Measurements from ENCODE around the gene PDZRN3. TPM values are rescaled to one million over a fixed set of nuclear protein-coding genes. Genes with fewer than 3 reads are reported as not detected.

Gene PDZRN3
- total RNA-seq, 2 donors from 2014 or later: not detected

DNA sequence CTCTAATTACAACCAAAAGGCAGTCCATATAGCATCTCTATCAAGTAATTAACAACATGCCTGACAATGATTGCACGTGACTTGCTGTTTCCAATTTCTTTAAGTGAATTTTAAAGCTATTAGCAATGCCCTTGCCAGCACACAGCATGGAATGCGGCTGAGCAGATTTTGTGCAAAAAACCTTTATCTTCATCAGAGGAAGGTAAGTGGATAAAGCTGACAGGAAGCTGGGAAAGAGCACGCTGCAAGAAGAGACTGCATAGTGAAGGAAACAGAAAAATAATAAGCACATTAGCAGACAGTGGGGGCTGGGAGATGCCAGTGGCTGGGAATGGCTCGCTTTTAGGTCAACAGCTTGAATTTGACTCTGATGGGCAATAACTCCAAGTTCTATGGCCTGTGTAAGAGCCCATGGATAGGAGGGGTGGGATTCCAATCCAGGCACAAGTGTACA, 138.8 kb downstream of the PDZRN3 start:
- no peaks in the 10 kb centered on the region for H3K9me3 Mint-ChIP-seq
- H3K27ac Mint-ChIP-seq: no peak overlapping the region
- no peak overlapping the region for H3K4me3 Mint-ChIP-seq
- ATAC-seq: no peak
- peaks cover 11 to 19% of the 10 kb centered on the region in 2 donors for H3K27me3 Mint-ChIP-seq
- H3K36me3 Mint-ChIP-seq: no peaks in the 10 kb centered on the region
- no peak for DNase-seq (ENCODE audit: low spot score)
- H3K4me1 Mint-ChIP-seq (ENCODE audit: low read depth in 2 of 2): no peaks in the 10 kb centered on the region

DNA sequence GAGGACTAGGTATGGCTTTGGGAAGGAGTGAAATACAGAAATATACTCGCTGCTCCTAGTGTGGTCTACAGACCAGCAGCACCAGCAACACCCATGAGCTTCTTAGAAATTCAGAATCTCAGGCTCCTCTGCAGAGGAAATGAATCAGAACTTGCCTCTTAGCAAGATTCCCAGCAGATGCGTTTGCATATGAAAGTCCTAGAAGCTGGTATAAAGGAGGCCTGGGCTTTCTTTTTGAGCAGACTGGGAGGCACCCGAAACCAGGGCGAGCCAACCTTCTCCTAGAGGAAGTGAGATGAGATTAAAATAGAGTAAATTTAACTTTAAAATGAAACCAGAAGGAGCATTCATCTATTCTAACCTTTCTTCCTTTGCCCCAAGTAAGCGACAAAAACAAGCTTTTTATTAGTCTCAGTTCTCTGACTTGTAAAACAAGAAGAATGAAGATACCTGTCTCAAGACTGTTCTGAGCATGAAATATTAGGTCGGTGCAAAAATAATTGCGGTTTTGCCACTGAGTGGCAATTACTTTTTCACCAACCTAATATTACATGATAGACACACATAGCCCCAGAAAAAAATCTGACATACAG, 140.0 kb downstream of the PDZRN3 start:
- peaks cover 11 to 26% of the 10 kb centered on the region in 2 donors for H3K27me3 Mint-ChIP-seq
- no peaks in the 10 kb centered on the region for H3K9me3 Mint-ChIP-seq
- H3K4me1 Mint-ChIP-seq (ENCODE audit: low read depth in 2 of 2): no peaks in the 10 kb centered on the region
- no peak for ATAC-seq
- DNase-seq (ENCODE audit: low spot score): no peak
- H3K27ac Mint-ChIP-seq: no peak overlapping the region
- no peaks in the 10 kb centered on the region for H3K36me3 Mint-ChIP-seq
- no peak overlapping the region for H3K4me3 Mint-ChIP-seq

DNA sequence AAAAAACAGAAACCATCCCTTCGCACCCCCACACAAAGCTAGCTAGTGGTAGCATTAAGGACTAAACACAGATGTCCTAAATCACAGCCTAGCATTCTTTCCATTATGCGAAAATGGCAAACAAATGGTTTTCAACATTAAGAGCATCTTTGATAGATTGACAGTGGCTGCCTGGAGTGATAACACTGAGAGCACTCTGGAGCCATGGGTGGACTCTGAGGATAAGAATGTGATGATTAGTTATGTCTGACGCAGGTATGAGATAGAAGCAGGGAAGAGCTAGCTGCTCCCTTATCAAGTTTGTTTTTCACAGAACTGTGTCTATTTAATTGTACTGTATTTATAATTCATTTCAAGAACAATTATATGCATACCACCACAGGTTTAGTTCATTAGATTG, 142.9 kb downstream of the PDZRN3 start:
- Mint-ChIP-seq H3K27me3 (peaks cover 11 to 26% of the 10 kb centered on the region in 2 donors), H3K4me3 (no peak overlapping the region), H3K9me3 (no peaks in the 10 kb centered on the region), H3K4me1 (ENCODE audit: low read depth in 2 of 2) (no peaks in the 10 kb centered on the region), H3K27ac (no peak overlapping the region), H3K36me3 (no peaks in the 10 kb centered on the region)
- no peak for ATAC-seq
- DNase-seq (ENCODE audit: low spot score): no peak

DNA sequence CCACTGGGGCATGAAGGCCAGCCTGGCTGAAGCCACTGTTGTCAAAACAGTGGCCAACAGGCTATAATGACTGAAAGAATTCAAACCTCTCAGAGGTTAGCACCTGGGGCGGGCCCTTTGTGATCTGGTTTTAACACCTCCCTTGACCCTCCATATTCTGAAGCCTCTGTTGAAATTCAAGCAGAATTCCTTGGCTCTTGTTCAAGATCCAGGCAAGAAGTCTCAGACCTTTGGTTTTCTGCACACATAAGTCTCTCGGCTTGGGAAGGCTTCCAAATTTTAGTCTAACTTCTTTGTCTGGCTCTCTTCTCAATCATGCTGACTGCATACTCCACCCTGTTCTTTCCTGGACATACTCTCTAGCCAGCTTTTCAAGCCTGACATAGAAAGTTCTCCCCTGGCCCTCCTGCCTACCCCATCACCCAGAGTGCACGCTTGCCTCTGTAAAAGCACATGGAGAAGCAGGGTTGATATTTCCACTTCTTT, 144.5 kb downstream of the PDZRN3 start:
- H3K36me3 Mint-ChIP-seq: no peaks in the 10 kb centered on the region
- DNase-seq (ENCODE audit: low spot score) (no peak), ATAC-seq (no peak)
- H3K9me3 Mint-ChIP-seq: peaks cover 3% of the 10 kb centered on the region
- peaks cover 8 to 20% of the 10 kb centered on the region in 2 donors for H3K27me3 Mint-ChIP-seq
- H3K4me3 Mint-ChIP-seq: no peak overlapping the region
- H3K27ac Mint-ChIP-seq: no peak overlapping the region
- H3K4me1 Mint-ChIP-seq (ENCODE audit: low read depth in 2 of 2): no peaks in the 10 kb centered on the region

DNA sequence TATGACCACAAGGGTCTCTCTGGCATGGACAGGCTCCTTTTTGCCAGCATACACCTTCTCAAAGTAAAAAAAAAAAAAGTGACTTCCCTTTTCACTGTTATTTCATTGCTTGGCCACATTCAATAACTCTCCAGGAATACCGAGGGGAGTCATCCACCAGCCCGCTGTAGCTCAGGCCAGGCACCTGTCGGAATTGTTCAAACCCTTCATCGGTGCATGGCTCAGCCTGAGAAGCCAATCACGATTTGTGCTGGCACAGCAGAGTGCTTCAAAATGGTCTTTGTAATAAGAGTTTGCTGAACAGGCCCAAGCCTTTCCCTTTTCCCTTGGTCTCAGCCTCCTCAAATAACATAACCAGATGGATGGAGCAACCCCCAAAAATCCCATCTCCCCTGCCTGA, 145.4 kb downstream of the PDZRN3 start:
- H3K9me3 Mint-ChIP-seq: peaks cover 3% of the 10 kb centered on the region
- no peak overlapping the region for H3K4me3 Mint-ChIP-seq
- no peak overlapping the region for H3K27ac Mint-ChIP-seq
- peaks cover 10 to 19% of the 10 kb centered on the region in 2 donors for H3K27me3 Mint-ChIP-seq
- no peaks in the 10 kb centered on the region for H3K4me1 Mint-ChIP-seq (ENCODE audit: low read depth in 2 of 2)
- ATAC-seq (no peak), DNase-seq (ENCODE audit: low spot score) (no peak)
- no peaks in the 10 kb centered on the region for H3K36me3 Mint-ChIP-seq

DNA sequence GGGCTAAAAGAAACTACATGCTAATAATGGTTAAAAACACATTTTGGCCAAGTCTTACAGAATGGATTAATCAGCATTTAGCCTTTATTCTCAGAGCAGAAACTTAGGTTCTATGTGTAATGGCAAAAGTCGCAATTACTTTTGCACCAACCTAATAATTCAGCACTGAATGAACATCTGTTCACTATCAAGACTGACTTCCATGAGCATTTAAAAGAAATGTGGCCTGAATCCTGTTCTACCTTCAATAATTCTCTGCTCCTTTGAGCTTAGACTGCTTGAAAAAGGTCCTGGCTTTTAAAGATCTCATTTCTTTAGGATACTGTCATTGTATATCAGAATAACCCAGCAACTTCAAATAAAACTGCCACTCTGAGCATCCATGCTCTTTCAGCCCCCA, 145.9 kb downstream of the PDZRN3 start:
- DNase-seq (ENCODE audit: low spot score): no peak
- H3K4me1 Mint-ChIP-seq (ENCODE audit: low read depth in 2 of 2): no peaks in the 10 kb centered on the region
- no peak for ATAC-seq
- no peak overlapping the region for H3K27ac Mint-ChIP-seq
- peaks cover 6 to 14% of the 10 kb centered on the region in 2 donors for H3K27me3 Mint-ChIP-seq
- peaks cover 3% of the 10 kb centered on the region for H3K9me3 Mint-ChIP-seq
- H3K4me3 Mint-ChIP-seq: no peak overlapping the region
- H3K36me3 Mint-ChIP-seq: no peaks in the 10 kb centered on the region

DNA sequence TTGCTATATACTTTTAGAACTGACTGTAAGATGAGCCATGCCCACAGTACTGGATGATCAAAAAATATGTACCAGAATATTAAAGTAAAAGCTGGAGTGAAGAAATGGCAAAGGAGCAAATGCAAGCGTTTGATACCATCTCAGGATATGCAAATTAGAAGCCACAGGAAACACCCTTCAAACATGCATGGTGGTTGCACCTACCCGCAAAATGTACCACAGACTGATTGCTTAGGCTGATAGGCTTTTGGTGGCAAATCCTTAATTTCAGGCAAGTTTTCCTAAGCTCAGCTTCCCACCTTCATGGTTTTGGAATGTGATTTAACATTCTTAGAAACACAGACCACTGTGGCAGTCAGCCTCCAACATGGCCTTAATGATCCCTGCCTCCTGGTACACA, 149.0 kb downstream of the PDZRN3 start:
- Mint-ChIP-seq H3K4me1 (ENCODE audit: low read depth in 2 of 2) (no peaks in the 10 kb centered on the region), H3K27me3 (peaks cover 5 to 10% of the 10 kb centered on the region in 2 donors), H3K9me3 (peaks cover 3% of the 10 kb centered on the region), H3K27ac (no peak overlapping the region), H3K4me3 (no peak overlapping the region), H3K36me3 (no peaks in the 10 kb centered on the region)
- ATAC-seq: no peak
- DNase-seq (ENCODE audit: low spot score): no peak

DNA sequence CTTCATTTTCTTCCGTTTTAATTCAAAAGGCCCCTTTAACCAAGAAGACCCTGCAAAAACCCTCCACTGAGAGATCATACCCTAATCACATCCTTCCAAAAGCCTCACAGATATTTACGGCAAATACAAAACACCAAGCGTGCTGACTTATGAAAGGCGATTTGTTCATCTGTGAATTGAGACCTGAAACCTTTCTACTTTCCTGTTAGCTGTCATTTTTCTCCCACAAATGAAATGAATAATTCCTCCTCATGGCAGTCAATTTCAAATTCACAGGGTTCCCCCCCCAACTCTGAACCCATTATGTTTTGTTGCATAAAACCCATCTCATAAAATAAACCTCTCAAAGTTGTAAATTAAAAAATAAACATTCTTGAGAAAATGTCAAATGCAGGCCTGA, 149.6 kb downstream of the PDZRN3 start:
- DNase-seq (ENCODE audit: low spot score) (no peak), ATAC-seq (no peak)
- Mint-ChIP-seq H3K9me3 (peaks cover 3% of the 10 kb centered on the region), H3K27ac (no peak overlapping the region), H3K27me3 (peaks cover 5% of the 10 kb centered on the region in 2 donors), H3K4me1 (ENCODE audit: low read depth in 2 of 2) (no peaks in the 10 kb centered on the region), H3K4me3 (no peak overlapping the region), H3K36me3 (no peaks in the 10 kb centered on the region)

DNA sequence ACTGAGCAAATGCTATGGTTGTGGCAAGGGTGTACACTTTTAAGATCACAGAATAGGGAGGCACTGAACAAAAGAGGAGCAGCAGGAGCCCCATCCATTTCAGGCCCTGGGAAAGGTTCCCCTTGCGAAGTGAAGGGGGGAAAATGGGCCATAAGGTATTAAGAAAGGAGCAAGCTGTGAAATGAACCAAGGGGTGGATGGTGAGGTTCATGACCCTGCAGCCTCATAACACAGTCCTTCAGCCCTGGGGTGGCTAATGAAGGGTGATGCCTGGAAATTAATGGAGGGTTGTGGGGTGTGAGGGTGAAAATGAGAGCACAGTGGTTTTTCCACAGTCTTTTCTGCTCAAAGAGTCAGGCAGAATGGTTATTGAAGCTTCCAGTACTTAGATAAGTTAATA, 150.1 kb downstream of the PDZRN3 start:
- Mint-ChIP-seq H3K36me3 (no peaks in the 10 kb centered on the region), H3K4me3 (no peak overlapping the region), H3K27ac (no peak overlapping the region), H3K4me1 (ENCODE audit: low read depth in 2 of 2) (no peaks in the 10 kb centered on the region), H3K27me3 (peaks cover 5% of the 10 kb centered on the region in 2 donors), H3K9me3 (peaks cover 3% of the 10 kb centered on the region)
- ATAC-seq (no peak), DNase-seq (ENCODE audit: low spot score) (no peak)

DNA sequence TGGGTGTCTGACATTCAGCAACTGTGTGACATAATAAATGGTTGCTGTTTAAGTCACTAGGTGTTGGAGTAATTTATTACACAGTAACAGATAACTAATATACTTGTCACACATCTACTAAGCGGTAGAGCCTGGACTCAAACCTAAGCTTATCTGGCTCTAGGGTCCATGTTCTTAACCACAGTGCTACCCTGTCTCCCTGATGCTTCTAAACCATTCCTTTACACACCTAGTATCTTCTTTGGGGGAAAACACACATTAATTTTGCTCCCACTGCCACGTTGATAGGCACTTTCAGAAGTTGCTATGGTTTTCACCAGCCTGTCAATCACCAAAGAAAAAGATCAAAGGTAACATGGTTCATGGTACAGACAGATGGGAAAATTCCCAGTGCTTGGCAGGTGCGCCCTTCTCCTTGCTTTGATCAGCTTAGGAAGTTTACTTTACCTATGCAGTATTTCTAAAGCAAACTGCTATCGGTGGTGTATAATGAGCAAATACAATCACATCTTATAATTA, 150.8 kb downstream of the PDZRN3 start:
- DNase-seq (ENCODE audit: low spot score): no peak
- Mint-ChIP-seq H3K4me1 (ENCODE audit: low read depth in 2 of 2) (no peaks in the 10 kb centered on the region), H3K27me3 (peaks cover 5% of the 10 kb centered on the region in 2 donors), H3K36me3 (no peaks in the 10 kb centered on the region), H3K27ac (no peak overlapping the region), H3K4me3 (no peak overlapping the region), H3K9me3 (peaks cover 3% of the 10 kb centered on the region)
- ATAC-seq: no peak

DNA sequence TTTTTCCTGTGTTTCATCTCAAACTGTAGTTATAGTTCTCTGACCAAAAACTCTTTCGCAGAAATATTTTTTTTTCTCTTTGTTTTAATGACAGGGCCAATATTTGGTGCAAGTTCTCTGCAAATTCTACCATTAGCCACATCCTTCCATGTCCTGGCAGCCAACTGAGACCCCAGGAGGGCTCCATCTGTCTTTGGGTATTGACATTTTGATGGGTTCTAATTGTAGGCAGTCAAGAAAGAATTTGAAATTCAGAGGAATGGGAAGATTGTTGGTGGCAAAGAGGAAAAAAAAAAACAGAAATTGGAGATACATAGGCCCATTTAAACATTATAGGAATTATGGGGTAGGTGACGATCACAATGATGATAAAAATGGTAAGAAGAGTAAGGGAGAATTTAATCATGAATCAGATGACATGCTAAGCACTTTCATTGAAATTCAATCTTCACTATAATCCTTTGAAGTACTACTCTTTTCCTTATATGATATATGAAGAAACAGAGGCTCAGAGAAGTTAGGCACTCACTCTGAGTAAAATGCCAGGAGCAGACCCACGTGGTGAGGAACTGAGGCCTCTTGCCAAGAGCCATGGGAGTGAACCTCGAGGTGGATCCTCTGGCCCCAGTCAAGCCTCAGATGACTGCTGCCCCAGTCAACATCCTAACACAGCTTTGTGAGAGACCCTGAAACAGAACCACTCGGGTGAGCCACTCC, 151.4 kb downstream of the PDZRN3 start:
- Mint-ChIP-seq H3K36me3 (no peaks in the 10 kb centered on the region), H3K27me3 (peaks cover 5% of the 10 kb centered on the region in 2 donors), H3K4me1 (ENCODE audit: low read depth in 2 of 2) (no peaks in the 10 kb centered on the region)

DNA sequence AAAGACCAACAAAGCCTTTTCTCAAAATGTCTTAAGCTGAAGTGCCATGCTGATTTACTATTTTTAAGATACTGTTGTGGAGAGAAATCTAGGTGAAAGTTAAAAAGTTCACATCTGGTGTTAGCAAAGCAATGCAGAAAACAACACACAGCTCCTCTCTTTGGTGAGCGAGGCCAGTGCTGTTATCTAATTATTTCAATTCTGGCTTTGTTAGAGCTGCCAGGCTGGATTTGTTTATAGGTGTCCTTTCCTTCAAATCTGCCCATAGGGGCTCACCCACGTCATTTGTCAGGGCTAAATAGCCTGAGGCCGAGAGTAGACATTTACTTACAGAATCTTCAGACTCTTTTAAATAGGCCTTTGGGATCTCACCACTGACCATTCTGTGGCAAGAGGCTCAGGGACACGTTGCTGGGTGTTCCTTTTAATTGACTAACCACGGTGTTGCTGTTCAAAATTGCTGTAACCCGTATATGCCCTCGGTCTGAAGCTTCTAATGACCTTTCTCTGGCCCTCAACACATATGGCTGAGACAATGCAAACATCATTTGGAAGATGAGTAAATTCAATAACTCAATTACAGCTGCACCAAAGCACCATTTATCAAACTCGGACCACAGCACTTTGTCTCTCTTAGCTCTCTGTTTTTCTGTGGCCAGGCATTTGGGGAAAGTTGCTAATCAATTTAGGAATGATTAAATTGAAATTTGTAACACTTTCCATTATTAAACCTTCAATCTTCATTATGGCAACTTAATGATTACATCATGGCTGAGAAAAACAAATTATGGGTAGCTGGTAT, 152.6 kb downstream of the PDZRN3 start:
- Mint-ChIP-seq H3K36me3 (no peaks in the 10 kb centered on the region), H3K27me3 (peaks cover 5% of the 10 kb centered on the region in 2 donors), H3K4me1 (ENCODE audit: low read depth in 2 of 2) (no peaks in the 10 kb centered on the region), H3K4me3 (no peak overlapping the region), H3K27ac (no peak overlapping the region), H3K9me3 (peaks cover 3% of the 10 kb centered on the region)
- ATAC-seq (no peak), DNase-seq (ENCODE audit: low spot score) (no peak)

More for the DNA sequence above, 151.4 kb downstream of the PDZRN3 start:
- no peak overlapping the region for H3K4me3 Mint-ChIP-seq
- DNase-seq (ENCODE audit: low spot score) (no peak), ATAC-seq (no peak)
- H3K27ac Mint-ChIP-seq: no peak overlapping the region
- H3K9me3 Mint-ChIP-seq: peaks cover 3% of the 10 kb centered on the region

DNA sequence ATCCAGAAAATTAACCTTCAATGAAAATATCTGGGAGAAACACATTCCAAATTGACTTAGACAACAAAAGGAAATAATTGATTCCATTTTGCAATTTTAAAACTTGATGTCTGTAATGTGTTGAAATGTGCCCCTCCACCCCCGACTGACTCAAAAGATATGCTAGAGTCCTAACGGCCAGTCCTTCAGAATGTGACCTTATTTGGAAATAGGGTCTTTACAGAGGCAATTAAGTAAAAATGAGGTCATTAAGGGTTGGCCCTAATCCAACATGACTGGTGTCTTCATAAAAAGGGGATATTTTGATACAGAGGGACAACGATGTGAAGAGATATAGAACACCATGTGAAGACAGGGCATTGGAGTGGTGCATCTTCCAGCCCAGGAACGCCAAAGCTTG, 153.9 kb downstream of the PDZRN3 start:
- H3K27ac Mint-ChIP-seq: no peak overlapping the region
- no peaks in the 10 kb centered on the region for H3K9me3 Mint-ChIP-seq
- H3K36me3 Mint-ChIP-seq: no peaks in the 10 kb centered on the region
- ATAC-seq (no peak), DNase-seq (ENCODE audit: low spot score) (no peak)
- H3K27me3 Mint-ChIP-seq: peaks cover 5% of the 10 kb centered on the region in 2 donors
- no peak overlapping the region for H3K4me3 Mint-ChIP-seq
- H3K4me1 Mint-ChIP-seq (ENCODE audit: low read depth in 2 of 2): no peaks in the 10 kb centered on the region

DNA sequence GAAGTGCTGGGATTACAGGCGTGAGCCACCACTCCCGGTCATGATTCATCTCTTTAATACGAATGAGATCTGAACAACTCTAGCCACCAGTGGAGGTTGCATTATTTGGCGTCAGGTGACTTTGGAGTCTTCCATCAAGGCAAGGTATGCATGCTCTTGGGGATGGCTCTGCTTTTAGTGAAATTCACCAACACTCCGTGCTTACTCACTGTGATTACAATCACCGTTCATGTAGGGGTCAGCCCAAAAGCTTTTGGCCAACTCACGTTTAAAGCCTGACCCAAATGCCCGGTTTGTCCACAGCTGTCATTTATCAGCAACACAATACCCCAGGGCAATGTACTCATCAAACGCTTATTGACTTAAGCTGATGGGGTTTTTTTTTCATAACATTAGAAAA, 155.4 kb downstream of the PDZRN3 start:
- DNase-seq (ENCODE audit: low spot score) (no peak), ATAC-seq (no peak)
- no peaks in the 10 kb centered on the region for H3K36me3 Mint-ChIP-seq
- no peak overlapping the region for H3K4me3 Mint-ChIP-seq
- no peaks in the 10 kb centered on the region for H3K4me1 Mint-ChIP-seq (ENCODE audit: low read depth in 2 of 2)
- peaks cover 3 to 5% of the 10 kb centered on the region in 2 donors for H3K27me3 Mint-ChIP-seq
- H3K27ac Mint-ChIP-seq: no peak overlapping the region
- no peaks in the 10 kb centered on the region for H3K9me3 Mint-ChIP-seq

Measured in natural killer cell treated with Interleukin-12 subunit alpha and Interleukin-12 subunit beta and Interleukin-15 and Interleukin-18, amount 100 ng/mL, for 72 hours (primary cell).